HepG2 (cell line): ENCODE measurements around the gene HLA-DOA. TPM values are rescaled to one million over a fixed set of nuclear protein-coding genes. Genes with fewer than 3 reads are reported as not detected.

Experiments used
- ARNT ChIP-seq: fragments of 450-650 bp; IDR thresholded peaks from 2 replicates; pipeline ENCODE4 v1.6.1; 2017
- ATM ChIP-seq: fragments of 450-650 bp; IDR thresholded peaks from 2 replicates; pipeline ENCODE4 v1.7.1; 2017; ENCODE audit warnings: mild to moderate bottlenecking, borderline replicate concordance
- ETV5 ChIP-seq: IDR thresholded peaks from 2 replicates; pipeline ENCODE4 v1.6.1; 2018; ENCODE audit warnings: missing biosample characterization, missing genetic modification reagents, inconsistent platforms, borderline replicate concordance
- FOXC1 ChIP-seq: sonication (generic); formaldehyde crosslinking; IDR thresholded peaks from 2 replicates; pipeline ENCODE4 v1.8.0; 2022; ENCODE audit warnings: mild to moderate bottlenecking, missing genetic modification reagents, borderline replicate concordance
- GLI4 ChIP-seq: sonication (generic); formaldehyde crosslinking; IDR thresholded peaks from 2 replicates; pipeline ENCODE4 v1.5.1; 2020; ENCODE audit warnings: missing genetic modification reagents, mild to moderate bottlenecking, moderate library complexity, borderline replicate concordance
- HOXD1 ChIP-seq: sonication (generic); formaldehyde crosslinking; IDR thresholded peaks from 2 replicates; pipeline ENCODE4 v1.5.0; 2020; ENCODE audit warnings: missing genetic modification reagents
- IKZF4 ChIP-seq: sonication (generic); formaldehyde crosslinking; IDR thresholded peaks from 2 replicates; pipeline ENCODE4 v1.5.1; 2020; ENCODE audit warnings: borderline replicate concordance, mild to moderate bottlenecking, low read depth, missing genetic modification reagents; ENCODE audit errors: not compliant biosample characterization
- KMT2B ChIP-seq: IDR thresholded peaks from 2 replicates; pipeline ENCODE4 v1.6.1; 2016; ENCODE audit warnings: missing genetic modification reagents, missing compliant biosample characterization
- MIER2 ChIP-seq: IDR thresholded peaks from 2 replicates; pipeline ENCODE4 v1.6.1; 2016; ENCODE audit warnings: missing biosample characterization, missing genetic modification reagents
- MTF1 ChIP-seq: sonication (generic); formaldehyde crosslinking; IDR thresholded peaks from 2 replicates; pipeline ENCODE4 v1.5.0; 2020; ENCODE audit warnings: missing genetic modification reagents
- SIN3A ChIP-seq: IDR thresholded peaks from 2 replicates; pipeline ENCODE4 v1.6.1; 2011; ENCODE audit warnings: low read depth, mild to moderate bottlenecking, control low read depth, low read length, borderline replicate concordance
- SP2 ChIP-seq: sonication (generic); formaldehyde crosslinking; IDR thresholded peaks from 2 replicates; pipeline ENCODE4 v1.5.1; 2020; ENCODE audit warnings: mild to moderate bottlenecking, missing genetic modification reagents
- ZFP36 ChIP-seq: fragments of 150-350 bp; IDR thresholded peaks from 2 replicates; pipeline ENCODE4 v1.6.1; 2018; ENCODE audit warnings: borderline replicate concordance, low read length, low read depth; ENCODE audit not compliant: partially characterized antibody
- ZMYM2 ChIP-seq: sonication (generic); formaldehyde crosslinking; IDR thresholded peaks from 2 replicates; pipeline ENCODE4 v1.8.0; 2022; ENCODE audit warnings: mild to moderate bottlenecking, missing genetic modification reagents
- ZNF317 ChIP-seq: sonication (generic); formaldehyde crosslinking; IDR thresholded peaks from 2 replicates; pipeline ENCODE4 v1.5.0; 2020; ENCODE audit warnings: mild to moderate bottlenecking, missing genetic modification reagents
- ZNF331 ChIP-seq: sonication (generic); formaldehyde crosslinking; IDR thresholded peaks from 2 replicates; pipeline ENCODE4 v1.4.0; 2020; ENCODE audit warnings: missing genetic modification reagents
- ZNF460 ChIP-seq: sonication (generic); formaldehyde crosslinking; IDR thresholded peaks from 2 replicates; pipeline ENCODE4 v1.5.1; 2020; ENCODE audit warnings: missing genetic modification reagents, mild to moderate bottlenecking, borderline replicate concordance
- ZNF496 ChIP-seq: sonication (generic); formaldehyde crosslinking; IDR thresholded peaks from 2 replicates; pipeline ENCODE4 v1.8.1; 2023; ENCODE audit warnings: mild to moderate bottlenecking, moderate library complexity, missing genetic modification reagents; ENCODE audit not compliant: insufficient replicate concordance
- ZNF660 ChIP-seq: sonication (generic); formaldehyde crosslinking; IDR thresholded peaks from 2 replicates; pipeline ENCODE4 v1.5.1; 2020; ENCODE audit warnings: mild to moderate bottlenecking, low read depth, missing genetic modification reagents, borderline replicate concordance
- polyA plus RNA-seq, 8 experiments: library from polyadenylated mRNA; depleted of rRNA in 3 of 8; stranded (reverse) in 7 of 8; unstranded in 1 of 8; fragments of >200 nt; fragmentation: Illumina TruSeq in 4 of 8; extraction: Trizol in 4 of 8; gene quantifications; 2 replicates each; pipeline versions ENCODE4 v1.2.1 to v1.2.3, GENCODE V29; 2011 to 2016; ENCODE audit warnings: low read depth in 4 of 8, missing spikeins in 1 of 8, mixed read lengths in 1 of 8; ENCODE audit not compliant: insufficient read depth in 1 of 8
- total RNA-seq, 5 experiments: library from RNA; depleted of rRNA; stranded (reverse); fragments of >200 nt; fragmentation: Illumina TruSeq; extraction: Trizol; gene quantifications; 2 replicates each; pipeline ENCODE4 v1.2.3, GENCODE V29; 2016; ENCODE audit warnings: low read depth in 1 of 5
- TF ChIP-seq, protein P1 (sequence below): IDR thresholded peaks from 2 replicates; pipeline ENCODE4 v1.6.1; 2016; ENCODE audit warnings: missing compliant biosample characterization, missing genetic modification reagents, borderline replicate concordance
- TF ChIP-seq, protein P2 (sequence below): sonication (generic); formaldehyde crosslinking; IDR thresholded peaks from 2 replicates; pipeline ENCODE4 v1.4.0; 2020; ENCODE audit warnings: mild to moderate bottlenecking, missing genetic modification reagents
- TF ChIP-seq, protein P3 (sequence below): sonication (generic); formaldehyde crosslinking; IDR thresholded peaks from 2 replicates; pipeline ENCODE4 v1.4.0; 2020; ENCODE audit warnings: missing genetic modification reagents

HLA-DOA gene
- total and polyA plus RNA-seq, 2 of the 13 experiments (the other 11 are each of a cell fraction or from before 2014, with no cell fraction given), result 0.03 to 0.09 TPM

DNA sequence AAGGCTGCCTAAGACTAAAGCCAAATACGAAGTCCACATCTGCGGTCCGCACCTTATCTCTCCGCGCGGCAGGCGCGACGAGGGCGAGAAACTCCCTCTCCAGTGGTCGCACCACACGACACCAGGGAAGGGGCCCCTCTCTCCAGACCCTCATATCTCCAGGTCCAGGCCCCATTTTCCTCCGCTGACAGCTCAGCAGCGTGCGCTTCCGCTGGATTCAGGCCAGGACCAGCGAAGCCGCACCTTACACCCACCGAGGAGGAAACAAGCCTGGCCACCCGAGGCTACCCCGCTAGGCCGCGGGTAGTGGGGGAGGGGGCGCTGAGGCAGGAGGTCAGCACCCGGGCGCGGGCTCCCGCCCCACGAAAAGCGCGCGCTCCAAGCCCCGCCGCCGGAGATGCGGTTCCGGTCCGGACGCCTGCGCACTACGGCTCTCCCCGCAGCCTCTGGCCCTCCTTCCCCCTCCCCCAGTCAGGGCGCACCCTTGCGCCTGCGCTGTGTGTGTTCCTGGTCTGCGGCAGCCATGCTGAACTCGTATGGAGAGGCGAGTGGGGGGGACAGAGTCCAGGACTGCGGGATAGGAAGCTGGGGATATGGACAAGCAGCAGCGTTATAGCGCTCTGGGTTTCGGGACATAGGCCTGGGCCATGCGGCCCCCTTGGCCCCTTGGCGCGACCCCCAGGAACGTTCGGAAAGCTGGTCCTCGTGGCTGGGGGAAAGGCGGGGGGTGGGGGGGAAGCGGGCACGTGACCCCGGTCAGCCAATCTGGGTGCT lies 41.1 kb downstream of the HLA-DOA start, which contains the start of gene BRD2 (continued):
- TF ChIP-seq ZNF331 (CRISPR knock-in tag) (peak; percentile 71; the same call in 1 of the 2 replicates), ZNF317 (CRISPR knock-in tag) (peak; percentile 66), MTF1 (CRISPR knock-in tag) (peak; percentile 51; the same call in 1 of the 2 replicates), ZFP36 (no peak), KMT2B (CRISPR knock-in tag) (peak; percentile 89; the same call in 1 of the 2 replicates), ZNF660 (CRISPR knock-in tag) (0 out of 2 replicates have a peak, but pooled peaks have one; percentile 56), ATM (no peak), MIER2 (CRISPR knock-in tag) (no peak), ZMYM2 (CRISPR knock-in tag) (peak; percentile 10; the same call in 1 of the 2 replicates), FOXC1 (CRISPR knock-in tag) (peak; percentile 91), SP2 (no peak; the same call in none of the 2 replicates), ZNF496 (CRISPR knock-in tag) (no peak), SIN3A (peak; percentile 89; the same call in 1 of the 2 replicates), IKZF4 (CRISPR knock-in tag) (peak; percentile 95), ZNF460 (CRISPR knock-in tag) (no peak; the same call in 1 of the 2 replicates), ETV5 (peak; percentile 77; the same call in 1 of the 2 replicates), ARNT (no peak), HOXD1 (CRISPR knock-in tag) (peak; percentile 95), GLI4 (peak; percentile 27; the same call in 1 of the 2 replicates)
- TF ChIP-seq, protein P1, sequence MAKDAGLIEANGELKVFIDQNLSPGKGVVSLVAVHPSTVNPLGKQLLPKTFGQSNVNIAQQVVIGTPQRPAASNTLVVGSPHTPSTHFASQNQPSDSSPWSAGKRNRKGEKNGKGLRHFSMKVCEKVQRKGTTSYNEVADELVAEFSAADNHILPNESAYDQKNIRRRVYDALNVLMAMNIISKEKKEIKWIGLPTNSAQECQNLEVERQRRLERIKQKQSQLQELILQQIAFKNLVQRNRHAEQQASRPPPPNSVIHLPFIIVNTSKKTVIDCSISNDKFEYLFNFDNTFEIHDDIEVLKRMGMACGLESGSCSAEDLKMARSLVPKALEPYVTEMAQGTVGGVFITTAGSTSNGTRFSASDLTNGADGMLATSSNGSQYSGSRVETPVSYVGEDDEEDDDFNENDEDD (CRISPR knock-in tag), result peak; percentile 95; the same call in 1 of the 2 replicates
- TF ChIP-seq, protein P2, sequence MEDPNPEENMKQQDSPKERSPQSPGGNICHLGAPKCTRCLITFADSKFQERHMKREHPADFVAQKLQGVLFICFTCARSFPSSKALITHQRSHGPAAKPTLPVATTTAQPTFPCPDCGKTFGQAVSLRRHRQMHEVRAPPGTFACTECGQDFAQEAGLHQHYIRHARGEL (CRISPR knock-in tag), result peak; percentile 71; the same call in 1 of the 2 replicates
- TF ChIP-seq, protein P3, sequence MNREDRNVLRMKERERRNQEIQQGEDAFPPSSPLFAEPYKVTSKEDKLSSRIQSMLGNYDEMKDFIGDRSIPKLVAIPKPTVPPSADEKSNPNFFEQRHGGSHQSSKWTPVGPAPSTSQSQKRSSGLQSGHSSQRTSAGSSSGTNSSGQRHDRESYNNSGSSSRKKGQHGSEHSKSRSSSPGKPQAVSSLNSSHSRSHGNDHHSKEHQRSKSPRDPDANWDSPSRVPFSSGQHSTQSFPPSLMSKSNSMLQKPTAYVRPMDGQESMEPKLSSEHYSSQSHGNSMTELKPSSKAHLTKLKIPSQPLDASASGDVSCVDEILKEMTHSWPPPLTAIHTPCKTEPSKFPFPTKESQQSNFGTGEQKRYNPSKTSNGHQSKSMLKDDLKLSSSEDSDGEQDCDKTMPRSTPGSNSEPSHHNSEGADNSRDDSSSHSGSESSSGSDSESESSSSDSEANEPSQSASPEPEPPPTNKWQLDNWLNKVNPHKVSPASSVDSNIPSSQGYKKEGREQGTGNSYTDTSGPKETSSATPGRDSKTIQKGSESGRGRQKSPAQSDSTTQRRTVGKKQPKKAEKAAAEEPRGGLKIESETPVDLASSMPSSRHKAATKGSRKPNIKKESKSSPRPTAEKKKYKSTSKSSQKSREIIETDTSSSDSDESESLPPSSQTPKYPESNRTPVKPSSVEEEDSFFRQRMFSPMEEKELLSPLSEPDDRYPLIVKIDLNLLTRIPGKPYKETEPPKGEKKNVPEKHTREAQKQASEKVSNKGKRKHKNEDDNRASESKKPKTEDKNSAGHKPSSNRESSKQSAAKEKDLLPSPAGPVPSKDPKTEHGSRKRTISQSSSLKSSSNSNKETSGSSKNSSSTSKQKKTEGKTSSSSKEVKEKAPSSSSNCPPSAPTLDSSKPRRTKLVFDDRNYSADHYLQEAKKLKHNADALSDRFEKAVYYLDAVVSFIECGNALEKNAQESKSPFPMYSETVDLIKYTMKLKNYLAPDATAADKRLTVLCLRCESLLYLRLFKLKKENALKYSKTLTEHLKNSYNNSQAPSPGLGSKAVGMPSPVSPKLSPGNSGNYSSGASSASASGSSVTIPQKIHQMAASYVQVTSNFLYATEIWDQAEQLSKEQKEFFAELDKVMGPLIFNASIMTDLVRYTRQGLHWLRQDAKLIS, result 0 out of 2 replicates have a peak, but pooled peaks have one; percentile 63
